KOPT-K1 (cell line): ENCODE results near the gene ZNF77.
"Not testable (repeated sequence)": the region's sequence is repeated elsewhere in the genome, so short reads cannot be mapped to it uniquely, and the experiment has no call there.

Source experiments
- H3K27ac ChIP-seq: fragments of 200-600 bp; sonication (generic); 2 replicates; pipeline ENCODE4 v1.5.1; 2016; ENCODE audit warnings: antibody characterized with exemption, mild to moderate bottlenecking, low read depth, low read length; ENCODE audit not compliant: poor library complexity, severe bottlenecking
- H3K36me3 ChIP-seq: fragments of 200-600 bp; sonication (generic); 2 replicates; pipeline ENCODE4 v1.5.1; 2017; ENCODE audit warnings: antibody characterized with exemption, mild to moderate bottlenecking, low read length, moderate library complexity; ENCODE audit not compliant: insufficient read depth
- H3K9me3 ChIP-seq: fragments of 200-600 bp; sonication (generic); 2 replicates; pipeline ENCODE4 v1.5.1; 2017; ENCODE audit warnings: antibody characterized with exemption, low read length, mild to moderate bottlenecking; ENCODE audit not compliant: insufficient read depth, poor library complexity, severe bottlenecking

Gene ZNF77

DNA sequence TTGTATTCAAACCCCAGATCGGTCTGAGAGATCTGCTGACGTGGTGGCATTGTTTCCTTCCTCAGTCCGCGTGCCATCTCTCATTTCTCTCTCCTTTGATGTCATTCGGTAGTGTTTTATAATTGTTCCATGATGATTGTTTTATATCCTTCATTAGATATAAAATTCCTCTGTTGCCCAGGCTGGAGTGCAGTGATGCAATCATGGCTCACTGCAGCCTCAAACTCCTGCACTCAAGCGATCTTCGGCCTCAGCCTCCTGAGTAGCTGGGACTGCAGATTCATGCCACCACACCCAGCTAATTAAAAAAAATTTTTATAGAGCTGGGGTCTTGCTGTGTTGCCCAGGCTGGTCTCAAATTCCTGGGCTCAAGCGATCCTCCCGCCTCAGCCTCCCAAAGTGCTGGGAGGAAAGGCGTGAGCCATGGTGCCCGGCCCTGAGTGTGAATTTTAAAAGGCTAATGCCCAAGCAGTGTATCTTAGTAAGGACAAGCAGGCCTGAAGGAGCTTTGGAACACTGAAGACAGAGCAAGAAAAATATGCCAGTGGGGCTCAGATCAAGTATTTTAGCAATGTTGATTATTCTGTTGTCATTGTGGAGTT lies 38.8 kb downstream of the ZNF77 start:
- no peak overlapping the region for H3K27ac ChIP-seq
- H3K36me3 ChIP-seq = no peaks in the 10 kb centered on the region
- no peaks in the 10 kb centered on the region for H3K9me3 ChIP-seq

DNA sequence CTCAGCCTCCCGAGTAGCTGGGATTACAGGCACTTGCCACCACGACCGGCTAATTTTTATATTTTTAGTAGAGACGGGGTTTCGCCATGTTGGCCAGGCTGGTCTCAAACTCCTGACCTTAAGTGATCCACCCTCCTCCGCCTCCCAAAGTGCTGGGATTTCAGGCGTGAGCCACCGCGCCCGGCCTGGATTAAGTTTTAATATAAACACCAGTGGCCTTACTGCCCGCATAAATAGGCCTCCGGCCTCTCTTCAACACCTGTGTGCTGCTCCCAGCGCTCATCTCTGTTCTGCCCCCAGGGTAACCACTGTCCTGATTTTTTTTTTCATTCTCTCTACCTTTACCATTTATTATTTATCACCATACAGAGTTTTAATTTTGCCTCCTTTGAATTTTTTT lies 41.4 kb downstream of the ZNF77 start:
- H3K27ac ChIP-seq, H3K9me3 ChIP-seq, H3K36me3 ChIP-seq: not testable (repeated sequence)

DNA sequence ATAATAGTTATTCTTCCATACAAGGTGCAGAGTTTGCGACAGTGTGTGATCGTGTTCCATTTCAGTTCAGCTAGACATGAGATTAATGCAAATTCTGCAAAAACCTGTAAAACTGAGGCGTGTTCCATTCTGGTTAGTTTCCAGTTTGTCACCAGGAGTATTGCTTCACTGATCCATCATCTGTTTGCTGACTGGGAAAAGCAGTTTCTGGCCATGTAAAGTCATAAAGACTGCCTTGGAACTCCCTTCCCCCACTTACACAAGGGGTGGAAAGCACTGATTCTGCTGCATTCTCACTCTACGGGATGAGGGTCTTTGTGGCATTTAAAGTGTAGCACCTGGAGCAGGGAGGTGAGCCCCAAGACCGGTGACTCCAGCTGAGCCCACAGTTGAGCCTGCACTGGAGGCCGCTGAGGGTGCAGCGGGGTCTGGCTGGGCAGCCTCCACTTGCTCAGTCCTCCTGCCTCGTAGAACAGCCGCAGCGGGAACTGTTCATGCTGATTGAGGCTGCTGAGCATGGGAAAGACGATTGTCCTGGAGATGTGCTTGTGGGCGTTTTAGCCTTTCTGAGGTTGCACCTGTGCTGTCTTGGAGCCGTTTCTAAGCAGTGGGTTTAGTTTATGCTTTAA lies 42.1 kb downstream of the ZNF77 start:
- Histone ChIP-seq H3K9me3 (no peaks in the 10 kb centered on the region), H3K27ac (peak overlapping the region; percentile 32), H3K36me3 (no peaks in the 10 kb centered on the region)

DNA sequence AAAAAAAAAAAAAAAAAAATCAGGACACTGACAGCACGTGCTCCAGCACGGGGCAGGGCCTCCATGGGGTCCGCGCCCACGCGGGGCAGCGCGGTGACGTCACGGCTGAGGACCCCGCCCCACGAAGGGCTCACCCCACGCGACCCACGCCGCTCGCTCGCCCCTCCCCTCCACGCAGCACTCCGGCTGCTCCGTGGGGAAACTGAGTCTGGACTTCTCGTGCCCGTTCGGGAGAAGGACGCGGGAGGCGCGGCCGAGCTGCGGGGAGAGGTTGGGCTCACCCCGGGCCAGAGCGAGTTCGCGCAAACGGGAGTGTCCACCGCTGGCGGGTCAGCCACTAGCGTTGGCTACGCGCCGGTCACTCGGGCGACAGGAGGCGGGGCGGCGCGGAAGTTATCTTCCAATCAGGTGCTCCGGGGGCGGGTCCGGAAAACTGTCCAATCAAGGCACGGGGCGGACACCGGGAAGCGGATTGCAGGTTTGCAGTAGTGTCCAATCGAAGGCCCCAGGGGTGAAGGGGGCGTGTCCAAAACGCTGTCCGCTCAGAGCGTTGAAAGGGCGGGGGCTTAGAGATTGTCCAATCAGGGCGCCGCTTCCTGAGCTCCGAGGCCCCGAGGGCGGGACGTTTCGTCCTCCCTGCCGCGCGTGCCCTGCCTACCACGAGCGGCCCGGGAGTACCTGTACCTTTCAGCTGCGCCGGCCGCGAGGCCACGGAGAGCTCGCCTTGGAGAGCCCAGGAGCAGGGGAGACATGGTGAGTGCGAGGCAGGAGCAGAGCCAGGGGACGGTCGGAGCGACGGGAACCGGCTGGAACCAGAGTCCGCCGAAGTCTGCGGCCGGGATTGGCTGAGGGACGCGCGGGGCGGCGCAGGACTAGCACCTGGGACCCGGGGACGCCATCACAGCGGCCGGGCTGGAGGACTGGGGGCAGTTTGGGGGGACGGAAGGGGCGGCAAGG lies 44.2 kb downstream of the ZNF77 start, which contains the start of gene ZNF57:
TSS of gene ZNF57 (plus strand) at position 633 of the 957 bp plus-strand sequence. CDS start at position 751, 118 bp downstream.
- Histone ChIP-seq H3K36me3 (no peaks in the 10 kb centered on the region), H3K27ac (peak within 1 kb of the TSS; percentile 67), H3K9me3 (peaks cover 16% of the 10 kb centered on the region)

DNA sequence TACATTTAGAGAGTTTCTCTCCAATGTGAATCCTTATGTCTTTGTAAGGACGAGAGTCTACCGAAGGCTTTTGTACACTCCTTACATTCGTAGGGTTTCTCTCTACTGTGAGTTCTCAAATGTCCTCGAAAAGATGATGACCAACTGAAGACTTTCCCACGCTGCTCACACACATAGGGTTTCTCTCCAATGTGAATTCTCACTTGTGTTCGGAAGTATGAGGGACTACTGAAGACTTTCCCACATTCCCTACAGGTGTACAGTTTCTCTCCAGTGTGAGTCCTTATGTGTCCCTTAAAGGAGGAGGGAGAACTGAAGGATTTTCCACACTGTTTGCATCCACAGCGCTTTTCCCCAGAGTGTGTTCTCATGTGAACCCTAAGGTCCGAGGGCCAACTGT lies 48.1 kb downstream of the ZNF77 start:
- Histone ChIP-seq H3K9me3 (peaks cover 22% of the 10 kb centered on the region), H3K27ac (no peak overlapping the region), H3K36me3 (no peaks in the 10 kb centered on the region)

DNA sequence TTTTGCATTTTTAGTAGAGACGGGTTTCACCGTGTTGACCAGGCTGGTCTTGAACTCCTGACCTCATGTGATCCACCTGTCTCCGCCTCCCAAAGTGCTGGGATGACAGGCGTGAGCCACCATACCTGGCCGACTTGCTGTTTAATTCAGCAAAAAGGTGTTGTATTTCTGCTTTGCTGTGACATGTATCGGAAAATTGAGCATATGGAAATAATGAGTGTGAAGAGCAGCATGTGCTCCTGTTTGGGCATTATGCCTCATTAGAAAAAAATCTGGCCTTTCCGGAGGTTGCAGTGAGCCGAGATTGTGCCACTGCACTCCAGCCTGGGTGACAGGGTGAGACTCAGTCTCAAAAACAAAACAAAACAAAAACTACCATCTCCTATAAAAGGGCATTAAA lies 54.2 kb downstream of the ZNF77 start:
- H3K36me3 ChIP-seq, H3K27ac ChIP-seq: not testable (repeated sequence)
- H3K9me3 ChIP-seq = peaks cover 16% of the 10 kb centered on the region

DNA sequence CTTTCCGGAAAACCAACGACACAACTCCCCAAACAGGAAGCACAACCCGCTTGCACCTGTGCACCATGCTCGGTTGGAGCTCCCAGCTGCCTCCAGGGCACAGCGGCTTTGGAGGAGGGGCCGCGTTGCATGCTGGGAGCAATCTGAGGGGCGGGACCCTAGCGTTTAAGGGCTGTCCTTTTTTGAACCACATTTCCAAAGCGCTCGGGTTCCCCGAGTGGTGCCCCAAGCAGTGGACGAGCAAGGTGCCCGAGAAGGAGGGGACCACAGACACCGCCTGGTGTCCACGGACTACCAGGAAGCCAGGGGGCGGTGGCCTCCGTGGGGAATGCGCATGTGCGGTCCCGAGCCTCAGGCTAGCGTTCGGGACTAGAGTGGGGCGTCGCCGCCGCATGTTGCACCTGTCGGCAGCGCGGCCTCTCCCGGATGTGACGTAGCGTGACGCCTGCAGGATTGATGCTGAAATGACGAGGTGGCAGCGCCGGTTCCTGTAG lies 56.0 kb downstream of the ZNF77 start:
- Histone ChIP-seq H3K9me3 (peaks cover 11% of the 10 kb centered on the region), H3K36me3 (no peaks in the 10 kb centered on the region), H3K27ac (peak overlapping the region; percentile 76)

DNA sequence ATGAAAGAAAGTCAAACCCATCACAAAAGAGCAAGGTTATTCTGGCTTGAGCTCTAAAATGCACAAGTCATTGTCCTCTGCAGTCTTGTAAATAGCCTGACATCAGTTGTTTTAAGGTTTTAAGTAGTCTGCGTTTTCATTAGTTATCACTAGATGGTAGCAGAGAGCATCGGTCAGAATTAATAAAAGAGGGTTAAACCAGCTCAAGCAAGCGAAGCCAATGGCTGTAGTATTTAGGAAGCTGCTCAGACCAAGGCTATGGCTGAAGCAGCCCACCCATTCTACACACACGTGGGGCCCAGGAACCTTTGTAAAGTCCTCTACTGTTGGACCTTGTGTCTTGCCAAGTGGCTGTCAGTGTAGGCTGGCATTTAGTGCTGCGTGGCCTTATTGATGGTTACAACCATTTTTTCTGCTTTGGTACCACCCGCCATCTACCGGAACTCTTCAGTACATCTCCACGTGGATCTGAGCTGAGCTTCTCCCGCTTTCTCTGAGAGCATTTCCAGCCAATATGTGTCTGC lies 57.3 kb downstream of the ZNF77 start:
- H3K9me3 ChIP-seq = peaks cover 11% of the 10 kb centered on the region
- no peaks in the 10 kb centered on the region for H3K36me3 ChIP-seq
- peak overlapping the region; percentile 76 for H3K27ac ChIP-seq

DNA sequence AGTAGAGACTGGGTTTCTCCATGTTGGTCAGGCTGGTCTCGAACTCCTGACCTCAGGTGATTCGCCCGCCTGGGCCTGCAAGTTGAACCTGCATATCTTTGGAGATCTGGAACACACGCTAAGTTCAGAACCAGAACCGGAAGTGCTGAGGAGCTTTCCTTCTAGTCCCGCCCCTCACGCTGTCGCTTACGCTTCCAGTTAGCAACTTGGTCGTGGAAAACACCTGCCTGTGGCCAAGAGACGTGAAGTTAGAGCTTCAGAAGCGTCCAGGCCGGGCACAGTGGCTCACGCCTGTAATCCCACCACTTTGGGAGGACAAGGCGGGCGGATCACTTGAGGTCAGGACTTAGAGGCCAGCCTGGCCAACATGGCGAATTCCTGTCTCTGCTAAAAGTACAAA lies 59.0 kb downstream of the ZNF77 start:
- no peaks in the 10 kb centered on the region for H3K36me3 ChIP-seq
- peaks cover 16% of the 10 kb centered on the region for H3K9me3 ChIP-seq
- H3K27ac ChIP-seq = no peak overlapping the region

DNA sequence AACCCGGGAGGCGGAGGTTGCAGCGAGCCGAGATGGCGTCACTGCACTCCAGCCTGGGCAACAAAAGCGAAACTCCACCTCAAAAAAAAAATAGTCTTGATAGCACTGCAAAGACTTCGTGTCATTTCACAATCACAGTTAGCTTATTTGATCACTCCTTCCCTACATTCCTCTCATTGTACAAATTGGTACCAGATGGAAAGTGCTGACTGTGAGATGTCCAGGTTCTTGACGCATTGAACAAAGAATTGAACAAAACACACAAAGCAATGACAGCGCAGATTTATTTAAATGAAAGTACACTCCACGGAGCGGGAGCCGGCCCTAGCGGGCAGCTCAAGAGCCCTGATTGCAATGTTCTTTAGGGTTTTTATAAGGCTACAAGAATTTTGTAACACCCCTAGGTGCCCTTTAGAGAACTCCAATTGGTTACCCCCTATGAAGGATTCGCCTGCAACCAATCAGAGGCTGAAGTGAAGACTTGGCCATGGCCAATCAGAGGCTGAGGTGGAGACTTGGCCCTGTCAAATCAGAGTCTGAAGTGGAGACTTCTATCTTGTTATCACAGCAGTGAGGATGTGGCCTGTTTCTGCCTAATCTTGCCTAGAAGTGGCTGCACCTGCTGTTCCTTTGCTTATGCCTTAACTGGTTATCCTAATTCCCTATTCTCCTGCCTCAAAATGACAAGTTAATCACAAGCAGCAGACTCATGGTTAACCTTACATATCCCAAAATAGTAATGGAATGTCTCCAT lies 60.9 kb downstream of the ZNF77 start:
- peaks cover 12% of the 10 kb centered on the region for H3K9me3 ChIP-seq
- no peak overlapping the region for H3K27ac ChIP-seq
- no peaks in the 10 kb centered on the region for H3K36me3 ChIP-seq
